HG02938 (cell line): ENCODE results near the gene PPCS.

Experiments
- ATAC-seq: cut with Tn5 transposase; IDR thresholded peaks from one replicate; pipeline ENCODE4 v1.9.1; 2021; ENCODE audit warnings: mild to moderate bottlenecking, moderate library complexity; ENCODE audit not compliant: unreplicated experiment

The PPCS gene

GRCh38 chr1:42456010-42456753, at the start of gene PPCS, which contains the start of gene ZMYND12:
Gene PPCS, plus strand, starts transcription at chr1:42456543. Its CDS starts 23 bp downstream, at chr1:42456566.
Gene ZMYND12, minus strand, starts transcription at chr1:42456022. Its CDS starts 25 bp downstream, at chr1:42455997.
- peak; percentile 77 for ATAC-seq

GRCh38 chr1:42414551-42415496, 41.5 kb upstream of the PPCS start:
- no peak for ATAC-seq

- ATAC-seq: no peak
Measured at GRCh38 chr1:42417166-42417565, 39.2 kb upstream of the PPCS start.

- no peak for ATAC-seq
Measured at GRCh38 chr1:42418516-42418915, 37.8 kb upstream of the PPCS start.

- ATAC-seq: no peak
Measured at GRCh38 chr1:42419126-42419821, 37.1 kb upstream of the PPCS start.

- no peak for ATAC-seq
Measured at GRCh38 chr1:42420121-42420520, 36.2 kb upstream of the PPCS start.

GRCh38 chr1:42420911-42421585, 35.3 kb upstream of the PPCS start:
- no peak for ATAC-seq

GRCh38 chr1:42422737-42423136, 33.6 kb upstream of the PPCS start:
- no peak for ATAC-seq

- no peak for ATAC-seq
Measured at GRCh38 chr1:42423681-42424080, 32.7 kb upstream of the PPCS start.

- ATAC-seq: no peak
Measured at GRCh38 chr1:42424201-42424600, 32.1 kb upstream of the PPCS start.

GRCh38 chr1:42427240-42427639, 29.1 kb upstream of the PPCS start:
- no peak for ATAC-seq

- no peak for ATAC-seq
Measured at GRCh38 chr1:42429603-42430002, 26.7 kb upstream of the PPCS start.

GRCh38 chr1:42430286-42431135, 25.8 kb upstream of the PPCS start:
- no peak for ATAC-seq

- ATAC-seq: no peak
Measured at GRCh38 chr1:42431514-42431913, 24.8 kb upstream of the PPCS start.

- no peak for ATAC-seq
Measured at GRCh38 chr1:42432714-42433113, 23.6 kb upstream of the PPCS start.

GRCh38 chr1:42433369-42433768, 23.0 kb upstream of the PPCS start:
- no peak for ATAC-seq

GRCh38 chr1:42434340-42434739, 22.0 kb upstream of the PPCS start:
- no peak for ATAC-seq

- no peak for ATAC-seq
Measured at GRCh38 chr1:42439940-42440339, 16.4 kb upstream of the PPCS start.

- no peak for ATAC-seq
Measured at GRCh38 chr1:42442662-42443061, 13.7 kb upstream of the PPCS start.

GRCh38 chr1:42449256-42449655, 7.1 kb upstream of the PPCS start:
- ATAC-seq: no peak
